T-cell (primary cell): Measurements from ENCODE around the gene RALBP1. TPM values are rescaled to one million over a fixed set of nuclear protein-coding genes. Genes with fewer than 3 reads are reported as not detected.
"Not testable (repeated sequence)": the region's sequence is repeated elsewhere in the genome, so short reads cannot be mapped to it uniquely, and the experiment has no call there.

Experiments used
- ATAC-seq, 4 experiments: fragments of 200-7000 bp in 3 of 4; fragments of 150-1000 bp in 1 of 4; cut with Tn5 transposase; replicated peaks in 1 of 4; 1 replicate in 3 of 4; 2 replicates in 1 of 4; pipeline ENCODE4 v1.10.0; 2021; ENCODE audit warnings: moderate library complexity in 3 of 4, mild to moderate bottlenecking in 2 of 4, moderate number of reproducible peaks in 1 of 4
- CTCF ChIA-PET, 2 donors: fragments of 300-600 bp; sonication (Branson Sonifier 250); formaldehyde crosslinking; loops; one replicate each; lab custom pipeline; 2022; ENCODE audit warnings: antibody characterized with exemption in 2 of 2; lab: Charles Lee
- POLR2A ChIA-PET, 2 donors: fragments of 300-600 bp; sonication (Branson Sonifier 250); formaldehyde crosslinking; loops; one replicate each; lab custom pipeline; 2022; ENCODE audit warnings: antibody characterized with exemption in 2 of 2; lab: Charles Lee
- DNase-seq, 35 experiments: peaks; one replicate each; pipeline versions ENCODE4 v3.0.0 to v3.0.0-alpha.2; 2013 to 2023
- H3K27ac ChIP-seq: one replicate; pipeline ENCODE4 v1.5.1; 2013; ENCODE audit warnings: low read length
- H3K27me3 ChIP-seq, 2 experiments: replicated peaks in 1 of 2; 1 replicate in 1 of 2; 2 replicates in 1 of 2; pipeline versions ENCODE4 v1.6.1 to v1.7.0; 2013; ENCODE audit warnings: low read length in 1 of 2, mixed read lengths in 1 of 2; ENCODE audit not compliant: control insufficient read depth in 2 of 2, insufficient read depth in 2 of 2; ENCODE audit errors: extremely low read depth in 1 of 2
- H3K36me3 ChIP-seq, 2 donors: 1 replicate in 1 of 2; 2 replicates in 1 of 2; pipeline versions ENCODE4 v1.6.1 to v1.7.0; 2013; ENCODE audit warnings: low read length in 1 of 2; ENCODE audit not compliant: control insufficient read depth in 2 of 2, insufficient read depth in 1 of 2; ENCODE audit errors: extremely low read depth in 1 of 2
- H3K4me1 ChIP-seq, 2 experiments: 1 replicate in 1 of 2; 2 replicates in 1 of 2; pipeline versions ENCODE4 v1.6.1 to v1.7.0; 2013; ENCODE audit warnings: low read length in 2 of 2, mixed read lengths in 1 of 2; ENCODE audit not compliant: insufficient read depth in 2 of 2, control insufficient read depth in 1 of 2; ENCODE audit errors: extremely low read depth in 1 of 2
- H3K4me3 ChIP-seq, 2 donors: 1 replicate in 1 of 2; 2 replicates in 1 of 2; pipeline versions ENCODE4 v1.5.1 to v1.7.0; 2013; ENCODE audit warnings: mild to moderate bottlenecking in 2 of 2, low read length in 1 of 2, moderate library complexity in 1 of 2; ENCODE audit not compliant: control insufficient read depth in 1 of 2; ENCODE audit errors: extremely low read depth in 1 of 2
- H3K9me3 ChIP-seq: 2 replicates; pipeline ENCODE4 v1.7.0; 2013
- H3K27ac Mint-ChIP-seq, 2 donors: one replicate each; pipeline ENCODE4 v1.8.0; 2020 to 2021; ENCODE audit warnings: mild to moderate bottlenecking in 2 of 2, mixed read lengths in 2 of 2
- H3K27me3 Mint-ChIP-seq, 2 donors: one replicate each; pipeline ENCODE4 v1.8.0; 2021 to 2022; ENCODE audit warnings: mixed read lengths in 2 of 2
- H3K36me3 Mint-ChIP-seq: one replicate; pipeline ENCODE4 v1.8.0; 2021; ENCODE audit warnings: mixed read lengths
- H3K4me1 Mint-ChIP-seq, 3 donors: one replicate each; pipeline ENCODE4 v1.8.0; 2020 to 2022; ENCODE audit warnings: mixed read lengths in 3 of 3, mild to moderate bottlenecking in 1 of 3
- H3K4me3 Mint-ChIP-seq, 3 donors: one replicate each; pipeline ENCODE4 v1.8.0; 2020 to 2022; ENCODE audit warnings: mild to moderate bottlenecking in 3 of 3, mixed read lengths in 3 of 3, moderate library complexity in 3 of 3
- H3K9me3 Mint-ChIP-seq, 3 donors: one replicate each; pipeline ENCODE4 v1.8.0; 2020 to 2022; ENCODE audit warnings: mixed read lengths in 3 of 3
- WGBS: methylation state at CpG from one replicate; pipeline ENCODE4 v1.1.5; 2013; ENCODE audit warnings: missing lambda C conversion rate; ENCODE audit not compliant: insufficient coverage; 5-methylcytosine and 5-hydroxymethylcytosine counted together
- total RNA-seq, 35 experiments: library from RNA in 6 of 35; stranded (reverse) in 6 of 35; fragments of 120-200 nt in 1 of 35; gene quantifications; one replicate each; pipeline versions ENCODE4 v1.2.1 to v1.2.4 and lab custom pipeline; 2013 to 2026

The RALBP1 gene
- total RNA-seq, 5 donors from 2014 or later (not counting 1 experiment from before 2014, with no cell fraction given): 21.6 to 42.7 (median 41.5) TPM

GRCh38 chr18:9449600-9450414 lies 25.5 kb upstream of the RALBP1 start:
- H3K27ac Mint-ChIP-seq: no peak overlapping the region
- WGBS: 76% methylated on average over 5 of the region's 12 CpGs
- peaks cover 4 to 15% (median 6%) of the 10 kb centered on the region in 3 donors for H3K9me3 Mint-ChIP-seq
- Histone ChIP-seq H3K27me3 (peaks cover 0 to 9% of the 10 kb centered on the region in 2 experiments), H3K4me3 (no peak overlapping the region), H3K36me3 (no peaks in the 10 kb centered on the region), H3K9me3 (no peaks in the 10 kb centered on the region), H3K4me1 (peaks cover 0 to 5% of the 10 kb centered on the region in 2 experiments), H3K27ac (no peak overlapping the region)
- ChIA-PET POLR2A (no interaction called here), CTCF (no interaction called here)
- no peak for DNase-seq
- no peak for ATAC-seq
- H3K4me3 Mint-ChIP-seq: no peak overlapping the region
- H3K36me3 Mint-ChIP-seq: peaks cover 3% of the 10 kb centered on the region
- H3K4me1 Mint-ChIP-seq: peaks cover 6% of the 10 kb centered on the region in 3 donors
- peaks cover 4 to 13% of the 10 kb centered on the region in 2 donors for H3K27me3 Mint-ChIP-seq

DNA sequence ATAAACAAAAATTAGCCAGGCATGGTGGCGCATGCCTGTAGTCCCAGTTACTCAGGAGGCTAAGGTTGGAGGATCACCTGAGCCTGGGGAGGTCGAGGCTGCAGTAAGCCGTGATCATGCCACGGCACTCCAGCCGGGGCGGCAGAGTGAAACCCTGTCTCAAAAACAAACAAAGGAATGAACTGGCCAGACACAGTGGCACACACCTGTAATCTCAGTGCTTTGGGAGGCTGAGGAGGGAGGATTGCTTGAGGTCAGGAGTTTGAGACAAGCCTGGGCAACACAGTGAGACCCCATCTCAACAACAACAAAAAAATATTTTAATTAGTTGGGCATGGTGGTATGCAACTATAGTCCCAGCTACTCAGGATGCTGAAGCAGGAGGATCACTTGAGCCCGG lies 24.4 kb upstream of the RALBP1 start:
- H3K36me3 Mint-ChIP-seq, H3K36me3 ChIP-seq, CTCF ChIA-PET, H3K27me3 ChIP-seq, H3K4me1 Mint-ChIP-seq, H3K4me3 Mint-ChIP-seq, H3K9me3 ChIP-seq, H3K27me3 Mint-ChIP-seq, H3K4me3 ChIP-seq, DNase-seq, ATAC-seq, H3K27ac ChIP-seq, H3K27ac Mint-ChIP-seq, POLR2A ChIA-PET, H3K4me1 ChIP-seq: not testable (repeated sequence)
- WGBS: 90% methylated on average over 4 of the region's 7 CpGs
- H3K9me3 Mint-ChIP-seq: peaks cover 8 to 20% (median 9%) of the 10 kb centered on the region in 3 donors

GRCh38 chr18:9453283-9453682 lies 22.0 kb upstream of the RALBP1 start:
- Histone ChIP-seq H3K9me3 (peaks cover 2% of the 10 kb centered on the region), H3K4me3 (no peak overlapping the region), H3K27me3 (peaks cover 0 to 5% of the 10 kb centered on the region in 2 experiments), H3K36me3 (no peaks in the 10 kb centered on the region), H3K27ac (no peak overlapping the region), H3K4me1 (peaks cover 0 to 5% of the 10 kb centered on the region in 2 experiments)
- Mint-ChIP-seq H3K36me3 (peaks cover 8% of the 10 kb centered on the region), H3K4me1 (peaks cover 6% of the 10 kb centered on the region in 3 donors), H3K27ac (no peak overlapping the region), H3K27me3 (peaks cover under 1 to 13% of the 10 kb centered on the region in 2 donors), H3K4me3 (no peak overlapping the region), H3K9me3 (peaks cover 8 to 21% (median 18%) of the 10 kb centered on the region in 3 donors)
- ChIA-PET CTCF (no interaction called here), POLR2A (interaction anchor here in 1 of 2 donors (0.5 kb wide), 1 partner anchor 1181 kb away, joined by 3 read pairs; no protein-coding TSS in a partner anchor)
- DNase-seq: no peak
- no CpG with 5 or more reads among the region's 2 CpGs for WGBS
- no peak for ATAC-seq

GRCh38 chr18:9454061-9454703 lies 21.1 kb upstream of the RALBP1 start:
- Histone ChIP-seq H3K4me3 (no peak overlapping the region), H3K27me3 (no peaks in the 10 kb centered on the region), H3K27ac (no peak overlapping the region), H3K4me1 (peaks cover 0 to 5% of the 10 kb centered on the region in 2 experiments), H3K36me3 (no peaks in the 10 kb centered on the region), H3K9me3 (peaks cover 2% of the 10 kb centered on the region)
- WGBS: 75% methylated on average over 1 of the region's 5 CpGs
- Mint-ChIP-seq H3K9me3 (peaks cover 8 to 21% (median 18%) of the 10 kb centered on the region in 3 donors), H3K4me1 (peaks cover 6% of the 10 kb centered on the region in 3 donors), H3K27me3 (peaks cover 4 to 16% of the 10 kb centered on the region in 2 donors), H3K36me3 (peaks cover 8% of the 10 kb centered on the region), H3K27ac (no peak overlapping the region), H3K4me3 (no peak overlapping the region)
- ChIA-PET CTCF (no interaction called here), POLR2A (no interaction called here)
- no peak for DNase-seq
- ATAC-seq: no peak

DNA sequence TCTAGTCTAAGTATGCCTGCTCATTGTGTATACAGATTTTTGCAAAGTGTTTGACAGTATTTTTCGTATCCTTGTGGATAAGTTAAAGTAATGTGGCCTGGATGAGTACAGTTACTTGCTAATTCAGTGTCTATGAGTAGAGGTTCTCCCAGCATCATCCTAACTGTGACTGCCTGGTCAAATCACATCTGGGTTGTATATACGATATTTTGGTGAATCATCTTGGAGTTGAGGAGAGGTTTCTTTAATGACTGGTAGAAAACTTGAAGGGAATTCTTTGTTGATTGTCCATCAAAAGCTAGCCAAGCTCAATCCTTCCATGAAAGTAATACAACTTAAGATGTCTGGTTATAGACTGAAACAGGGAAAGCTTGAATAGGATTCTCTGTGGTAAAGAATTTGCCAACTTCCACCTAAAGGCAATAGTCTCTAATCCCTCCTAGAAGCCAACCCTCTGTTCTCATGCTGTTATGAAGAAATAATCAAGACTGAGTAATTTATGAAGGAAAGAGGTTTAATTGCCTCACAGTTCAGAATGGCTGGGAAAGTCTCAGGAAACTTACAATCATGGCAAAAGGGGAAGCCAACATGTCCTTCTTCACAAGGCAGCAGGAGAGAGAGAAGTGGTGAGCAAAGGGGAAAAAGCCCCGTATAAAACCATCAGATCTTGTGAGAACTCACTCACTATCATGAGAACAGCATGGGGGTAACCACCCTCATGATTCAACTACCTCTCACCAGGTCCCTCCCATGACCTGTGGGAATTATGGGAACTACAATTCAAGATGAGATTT lies 19.4 kb upstream of the RALBP1 start:
- Histone ChIP-seq H3K36me3 (no peaks in the 10 kb centered on the region), H3K4me1 (peaks cover 0 to 5% of the 10 kb centered on the region in 2 experiments), H3K27me3 (no peaks in the 10 kb centered on the region), H3K9me3 (peaks cover 2% of the 10 kb centered on the region), H3K27ac (no peak overlapping the region), H3K4me3 (no peak overlapping the region)
- no CpG with 5 or more reads among the region's 3 CpGs for WGBS
- POLR2A ChIA-PET: no interaction called here
- CTCF ChIA-PET: no interaction called here
- peaks cover 8% of the 10 kb centered on the region for H3K36me3 Mint-ChIP-seq
- H3K4me3 Mint-ChIP-seq: no peak overlapping the region
- no peak overlapping the region for H3K27ac Mint-ChIP-seq
- ATAC-seq (no peak), DNase-seq (no peak)
- peaks cover 4 to 11% of the 10 kb centered on the region in 2 donors for H3K27me3 Mint-ChIP-seq
- H3K9me3 Mint-ChIP-seq: peaks cover 8 to 21% (median 18%) of the 10 kb centered on the region in 3 donors
- H3K4me1 Mint-ChIP-seq: peaks cover 6% of the 10 kb centered on the region in 3 donors

GRCh38 chr18:9466127-9466526 lies 9.2 kb upstream of the RALBP1 start:
- H3K4me1 Mint-ChIP-seq: no peaks in the 10 kb centered on the region
- Histone ChIP-seq H3K27me3 (no peaks in the 10 kb centered on the region), H3K4me1 (no peaks in the 10 kb centered on the region), H3K36me3 (no peaks in the 10 kb centered on the region), H3K9me3 (peaks cover 2% of the 10 kb centered on the region), H3K4me3 (no peak overlapping the region), H3K27ac (no peak overlapping the region)
- no peak overlapping the region for H3K27ac Mint-ChIP-seq
- ChIA-PET POLR2A (no interaction called here), CTCF (no interaction called here)
- DNase-seq: no peak
- WGBS: no CpG with 5 or more reads among the region's 2 CpGs
- ATAC-seq: no peak
- H3K36me3 Mint-ChIP-seq: no peaks in the 10 kb centered on the region
- peaks cover 0 to 1% of the 10 kb centered on the region in 2 donors for H3K27me3 Mint-ChIP-seq
- H3K4me3 Mint-ChIP-seq: no peak overlapping the region
- peaks cover 11 to 24% (median 14%) of the 10 kb centered on the region in 3 donors for H3K9me3 Mint-ChIP-seq
